Measurements from ENCODE around the gene CALCOCO2.
"Not testable (repeated sequence)": the region's sequence is repeated elsewhere in the genome, so short reads cannot be mapped to it uniquely, and the experiment has no call there.

The CALCOCO2 gene

GRCh38 chr17:48825446-48826381, 5.1 kb upstream of the CALCOCO2 start:
- DNase-seq (ENCODE audit: low read depth in 2 of 2): no peak

GRCh38 chr17:48831549-48831883, 681 bp downstream of the CALCOCO2 start:
- DNase-seq (ENCODE audit: low read depth in 2 of 2): no peak

DNA sequence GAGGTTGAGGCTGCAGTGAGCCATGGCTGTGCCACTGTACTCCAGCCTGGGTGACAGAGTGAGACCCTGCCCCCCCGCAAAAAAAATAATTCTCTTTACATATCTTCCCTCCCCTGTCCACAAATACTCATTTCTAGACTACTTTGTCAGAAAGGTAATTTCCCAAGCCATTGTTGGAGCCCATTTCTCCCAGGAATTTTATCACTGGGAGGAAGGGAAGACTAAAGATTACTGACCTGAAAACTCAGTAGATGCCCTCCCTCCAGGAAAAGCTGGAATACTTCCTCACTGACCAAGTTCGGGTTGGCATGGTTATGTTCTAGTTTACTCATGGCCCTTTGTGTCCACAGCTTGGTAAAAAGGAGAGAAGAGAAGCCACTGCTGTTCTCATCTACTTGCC, 4.1 kb downstream of the CALCOCO2 start:
- no peak for DNase-seq (ENCODE audit: low read depth in 2 of 2)

- DNase-seq (ENCODE audit: low read depth in 2 of 2): no peak
These were observed 5.1 kb downstream of the CALCOCO2 start for GRCh38 chr17:48835971-48836370.

DNA sequence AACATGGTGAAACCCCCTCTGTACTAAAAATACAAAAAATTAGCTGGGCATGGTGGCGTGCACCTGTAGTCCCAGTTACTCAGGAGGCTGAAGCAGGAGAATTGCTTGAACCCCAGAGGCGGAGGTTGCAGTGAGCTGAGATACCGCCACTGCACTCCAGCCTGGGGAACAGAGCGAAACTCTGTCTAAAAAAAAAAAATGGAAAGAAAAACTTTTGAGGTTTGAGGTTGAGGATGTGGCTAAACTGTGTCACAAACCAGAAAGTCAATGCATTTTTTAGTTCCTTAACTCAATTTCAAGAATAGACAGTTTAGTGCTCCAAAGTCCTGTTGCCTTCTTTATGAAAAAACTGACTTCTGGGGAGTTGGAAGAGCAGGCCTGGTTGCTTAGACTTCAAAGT, 6.6 kb downstream of the CALCOCO2 start:
- DNase-seq (ENCODE audit: low read depth in 2 of 2): not testable (repeated sequence)

DNA sequence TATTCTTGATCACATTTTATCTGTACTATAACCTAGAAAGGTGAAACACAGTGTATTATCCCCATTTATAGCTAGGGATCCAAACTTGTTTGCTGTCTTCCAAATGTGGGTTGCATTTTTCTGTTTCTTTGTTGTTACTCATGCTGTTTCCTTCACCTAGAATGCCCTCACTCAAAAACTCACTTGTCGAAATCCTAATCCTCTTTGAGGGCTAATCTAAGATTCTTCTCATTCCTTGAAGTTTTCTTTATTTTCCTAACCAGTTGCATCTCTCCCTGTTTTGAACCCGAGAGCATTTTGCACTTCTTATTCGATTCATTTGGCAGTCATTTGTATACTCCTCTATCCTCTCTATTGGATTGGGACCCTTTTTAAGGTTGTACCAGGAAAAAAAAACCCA, 9.6 kb downstream of the CALCOCO2 start:
- DNase-seq (ENCODE audit: low read depth in 2 of 2): no peak

DNA sequence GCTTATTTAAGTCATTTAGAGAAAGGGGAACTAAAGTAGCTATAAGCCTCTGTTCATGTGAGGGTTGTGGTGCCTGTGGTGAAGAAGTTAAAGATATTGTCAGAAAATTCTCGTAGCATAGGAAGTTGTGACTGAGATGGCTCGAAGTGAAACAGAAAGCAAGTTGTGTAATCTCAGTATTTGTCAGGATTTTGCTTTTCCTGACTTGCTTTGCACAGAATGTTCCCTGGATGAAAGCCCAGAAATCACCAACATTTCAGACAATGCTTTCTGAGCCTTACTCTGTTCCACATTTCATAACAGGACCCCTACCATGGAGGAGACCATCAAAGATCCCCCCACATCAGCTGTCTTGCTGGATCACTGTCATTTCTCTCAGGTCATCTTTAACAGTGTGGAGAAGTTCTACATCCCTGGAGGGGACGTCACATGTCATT, 10.6 kb downstream of the CALCOCO2 start:
- DNase-seq (ENCODE audit: low read depth in 2 of 2): no peak

DNA sequence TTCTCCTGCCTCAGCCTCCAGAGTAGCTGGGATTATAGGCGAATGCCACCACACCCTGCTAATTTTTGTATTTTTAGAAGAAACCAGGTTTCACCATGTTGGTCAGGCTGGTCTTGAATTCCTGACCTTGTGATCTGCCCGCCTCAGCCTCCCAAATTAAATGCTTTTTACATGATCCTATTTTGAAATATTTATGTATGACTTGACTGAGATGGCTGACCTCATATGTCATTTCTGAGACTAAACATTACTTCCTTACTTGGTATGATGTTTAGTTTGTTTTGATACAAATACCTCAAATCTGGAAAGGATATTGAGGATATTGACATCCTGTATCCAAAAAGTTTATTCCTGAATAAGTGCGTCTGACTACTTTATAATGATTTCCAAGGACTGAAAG, 11.9 kb downstream of the CALCOCO2 start:
- DNase-seq (ENCODE audit: low read depth in 2 of 2): no peak

GRCh38 chr17:48843187-48843900, 12.5 kb downstream of the CALCOCO2 start:
- DNase-seq (ENCODE audit: low read depth in 2 of 2): no peak

DNA sequence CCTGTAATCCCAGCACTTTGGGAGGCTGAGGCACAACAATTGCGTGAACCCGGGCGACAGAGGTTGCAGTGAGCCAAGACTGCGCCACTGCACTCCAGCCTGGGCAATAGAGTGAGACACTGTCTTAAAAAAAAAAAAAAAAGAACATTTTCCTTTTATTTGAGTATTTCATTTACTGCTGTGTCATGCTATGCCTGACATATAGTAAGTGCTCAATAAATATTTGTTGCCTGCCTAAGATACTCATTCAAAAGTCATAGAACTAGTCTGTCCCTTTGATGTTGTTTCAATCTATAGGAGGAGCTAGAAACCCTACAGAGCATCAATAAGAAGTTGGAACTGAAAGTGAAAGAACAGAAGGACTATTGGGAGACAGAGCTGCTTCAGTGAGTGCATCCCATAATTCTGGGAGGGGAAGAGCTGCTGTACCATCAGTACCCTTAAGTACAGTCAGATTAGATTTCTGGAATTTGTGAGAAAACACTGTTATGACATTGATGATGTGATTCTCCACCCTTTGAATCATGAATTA, 20.0 kb downstream of the CALCOCO2 start:
- no peak for DNase-seq (ENCODE audit: low read depth in 2 of 2)

DNA sequence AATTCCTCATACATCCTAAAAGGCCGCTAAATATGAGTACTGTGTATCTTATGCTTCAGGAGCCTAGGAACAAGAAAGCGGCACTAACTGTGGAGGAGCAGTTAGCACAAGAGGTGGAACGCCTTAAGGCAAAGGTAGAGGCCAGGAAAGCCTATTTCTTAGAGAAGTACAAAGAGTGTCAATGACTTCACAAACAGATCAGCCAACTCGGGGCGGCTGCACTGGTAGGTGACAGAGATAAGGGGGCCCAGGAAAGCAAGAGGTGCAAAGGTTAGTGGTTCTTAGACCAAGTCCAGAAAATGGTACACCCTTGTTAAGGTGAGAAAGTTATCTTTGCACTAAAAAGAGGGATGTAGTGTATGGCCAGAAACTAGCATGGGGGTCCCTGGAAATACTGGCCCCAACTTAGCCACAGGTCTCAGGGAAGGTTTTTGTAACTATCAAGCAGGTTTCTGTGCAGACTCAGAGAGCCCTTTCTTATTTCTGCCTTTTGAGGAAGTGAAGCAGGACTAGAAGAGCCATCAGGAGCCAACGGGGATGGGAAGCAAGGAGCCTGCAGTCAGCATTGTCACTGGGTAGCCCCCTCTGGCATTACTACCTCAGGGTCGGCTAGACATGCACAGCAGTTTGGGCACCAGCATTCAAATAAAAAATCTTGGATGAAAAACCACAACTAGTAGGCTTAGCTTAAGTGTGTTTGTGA, 24.1 kb downstream of the CALCOCO2 start:
- DNase-seq (ENCODE audit: low read depth in 2 of 2): no peak

- no peak for DNase-seq (ENCODE audit: low read depth in 2 of 2)
These were observed 25.4 kb downstream of the CALCOCO2 start for GRCh38 chr17:48856122-48856821.

DNA sequence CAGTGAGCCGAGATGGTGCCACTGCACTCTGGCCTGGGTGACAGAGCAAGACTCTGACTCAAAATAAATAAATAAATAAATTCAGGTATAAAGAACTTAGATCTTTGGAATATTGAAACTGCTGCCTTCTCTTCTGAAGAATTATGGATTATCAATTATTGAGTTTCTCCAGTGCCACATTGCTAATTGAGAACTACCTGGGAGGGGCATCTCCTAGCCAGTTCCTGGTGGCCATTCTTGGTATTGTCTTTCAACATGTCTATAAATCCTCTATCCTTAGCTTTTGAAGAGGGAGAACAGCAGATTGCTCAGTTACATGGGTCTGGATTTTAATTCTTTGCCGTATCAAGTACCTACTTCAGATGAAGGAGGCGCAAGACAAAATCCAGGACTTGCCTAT, 29.2 kb downstream of the CALCOCO2 start:
- no peak for DNase-seq (ENCODE audit: low read depth in 2 of 2)

DNA sequence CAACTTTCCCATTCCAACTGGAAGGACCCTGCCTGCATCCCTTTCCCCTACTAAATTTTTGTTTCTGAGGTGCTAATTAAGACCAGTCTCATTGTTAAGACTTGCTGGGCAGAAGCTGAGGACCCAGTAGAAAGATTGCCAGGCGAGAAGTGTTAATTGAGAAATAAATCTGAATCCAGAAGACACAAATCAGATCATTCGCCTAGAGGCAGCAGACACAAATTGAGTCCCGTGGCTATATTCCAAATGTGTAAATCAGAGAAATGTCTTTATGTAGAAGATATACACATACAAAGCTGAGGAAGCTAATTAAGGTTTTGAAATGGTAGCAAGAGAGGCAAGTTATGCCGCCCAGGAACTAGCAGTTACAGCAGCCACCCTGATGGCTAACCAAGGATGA, 29.6 kb downstream of the CALCOCO2 start:
- no peak for DNase-seq (ENCODE audit: low read depth in 2 of 2)

GRCh38 chr17:48868916-48869500, 38.2 kb downstream of the CALCOCO2 start:
- DNase-seq (ENCODE audit: low read depth in 2 of 2): no peak

DNA sequence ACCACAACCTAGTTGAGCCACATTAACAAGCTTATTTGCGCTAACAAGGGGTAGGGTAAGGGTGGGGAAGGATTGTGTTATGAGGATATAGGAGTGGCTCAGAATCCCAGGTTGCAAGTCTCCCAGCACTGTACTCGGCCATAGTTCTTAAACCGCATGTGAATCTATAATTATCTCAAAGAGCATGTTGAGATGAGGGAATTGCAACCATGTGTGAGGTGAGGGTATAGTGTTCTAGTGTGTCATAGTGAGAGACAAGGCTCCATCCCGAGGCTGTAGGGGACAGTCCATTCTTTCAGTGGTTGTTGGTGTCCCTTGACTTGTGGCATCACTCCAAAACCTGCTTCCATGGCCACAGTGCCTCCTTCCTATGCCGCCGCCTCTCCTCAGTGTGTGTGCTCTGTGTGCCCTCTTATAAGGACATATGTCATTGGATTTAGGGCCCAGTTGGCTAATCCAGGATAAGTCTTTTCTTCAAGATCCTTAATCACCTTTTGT, 39.0 kb downstream of the CALCOCO2 start:
- DNase-seq (ENCODE audit: low read depth in 2 of 2): no peak

GRCh38 chr17:48871035-48871550, 40.3 kb downstream of the CALCOCO2 start:
- no peak for DNase-seq (ENCODE audit: low read depth in 2 of 2)

GRCh38 chr17:48871551-48872351, 40.9 kb downstream of the CALCOCO2 start:
- DNase-seq (ENCODE audit: low read depth in 2 of 2): no peak

DNA sequence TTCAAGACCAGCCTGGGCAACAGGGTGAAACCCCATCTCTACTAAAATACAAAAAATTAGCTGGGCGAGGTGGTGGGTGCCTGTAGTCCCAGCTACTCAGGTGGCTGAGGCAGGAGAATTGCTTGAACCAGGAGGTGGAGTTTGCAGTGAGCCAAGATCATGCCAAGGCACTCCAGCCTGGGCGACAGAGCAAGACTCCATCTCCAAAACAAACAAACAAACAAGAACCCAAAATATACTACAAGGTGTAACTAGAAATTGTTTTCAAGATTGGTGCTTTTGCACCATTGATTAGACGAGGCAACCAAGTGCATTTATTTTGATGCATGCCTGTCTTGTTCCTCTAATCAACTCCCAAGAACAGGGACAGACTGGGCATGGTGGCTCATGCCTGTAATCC, 41.6 kb downstream of the CALCOCO2 start:
- DNase-seq (ENCODE audit: low read depth in 2 of 2): not testable (repeated sequence)

DNA sequence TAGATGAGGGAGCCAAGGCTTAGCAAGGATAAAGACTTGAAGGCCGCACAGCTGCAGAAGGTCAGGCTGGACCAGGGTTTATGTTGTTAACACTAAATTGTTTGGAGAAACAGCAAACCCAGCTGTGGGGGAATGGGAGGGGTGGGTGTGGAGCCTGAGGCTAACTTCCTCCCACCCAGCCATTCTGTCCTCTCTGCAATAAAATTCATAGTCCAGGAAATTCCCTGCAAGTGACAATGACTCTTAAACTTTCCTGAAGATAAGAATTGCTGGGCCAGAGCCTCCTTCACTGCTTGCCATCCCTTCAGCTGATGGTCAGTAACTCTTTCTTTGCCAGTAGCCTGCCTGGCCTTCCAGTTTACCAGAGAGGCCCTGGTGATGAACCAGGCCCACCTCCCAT, 42.4 kb downstream of the CALCOCO2 start:
- DNase-seq (ENCODE audit: low read depth in 2 of 2): no peak

Data from stimulated activated CD8-positive, alpha-beta memory T cell treated with anti-CD3 and anti-CD28 coated beads, Interleukin-2, amount 100 ng/mL, for 48 hours (primary cell).